Parathyroid adenoma (tissue), 2 donors: ENCODE data around the gene TXNDC16.

Experiments used
- H2AFZ ChIP-seq: fragments of 300-600 bp; sonication (generic); one replicate; pipeline ENCODE4 v1.7.0; 2017; ENCODE audit warnings: antibody characterized with exemption, mild to moderate bottlenecking
- H3K27ac ChIP-seq: fragments of 300-600 bp; sonication (generic); one replicate; pipeline ENCODE4 v1.7.0; 2017
- H3K27me3 ChIP-seq: fragments of 300-600 bp; sonication (generic); one replicate; pipeline ENCODE4 v1.7.0; 2017; ENCODE audit warnings: low read length; ENCODE audit not compliant: control insufficient read depth, insufficient read depth
- H3K36me3 ChIP-seq: fragments of 300-600 bp; sonication (generic); one replicate; pipeline ENCODE4 v1.7.0; 2017; ENCODE audit warnings: low read length; ENCODE audit not compliant: control insufficient read depth, insufficient read depth
- H3K4me1 ChIP-seq: fragments of 300-600 bp; sonication (generic); one replicate; pipeline ENCODE4 v1.7.0; 2017; ENCODE audit warnings: control low read depth
- H3K4me2 ChIP-seq: fragments of 300-600 bp; sonication (generic); one replicate; pipeline ENCODE4 v1.7.0; 2017; ENCODE audit warnings: low read length
- H3K4me3 ChIP-seq: fragments of 300-600 bp; sonication (generic); one replicate; pipeline ENCODE4 v1.7.0; 2017; ENCODE audit warnings: low read depth, low read length
- H3K79me2 ChIP-seq: fragments of 300-600 bp; sonication (generic); one replicate; pipeline ENCODE4 v1.7.0; 2017; ENCODE audit warnings: control low read depth
- H3K9ac ChIP-seq: fragments of 300-600 bp; sonication (generic); one replicate; pipeline ENCODE4 v1.7.0; 2017; ENCODE audit warnings: mild to moderate bottlenecking
- H3K9me3 ChIP-seq: fragments of 300-600 bp; sonication (generic); one replicate; pipeline ENCODE4 v1.7.0; 2017; ENCODE audit warnings: low read length; ENCODE audit not compliant: control insufficient read depth
- TF ChIP-seq, protein P1 (sequence below): fragments of 300-600 bp; sonication (generic); IDR thresholded peaks from one replicate; pipeline ENCODE4 v1.7.0; 2017; ENCODE audit warnings: antibody characterized with exemption, mild to moderate bottlenecking
- donor health status: primary hyperparathyroidism.

TXNDC16 gene

DNA sequence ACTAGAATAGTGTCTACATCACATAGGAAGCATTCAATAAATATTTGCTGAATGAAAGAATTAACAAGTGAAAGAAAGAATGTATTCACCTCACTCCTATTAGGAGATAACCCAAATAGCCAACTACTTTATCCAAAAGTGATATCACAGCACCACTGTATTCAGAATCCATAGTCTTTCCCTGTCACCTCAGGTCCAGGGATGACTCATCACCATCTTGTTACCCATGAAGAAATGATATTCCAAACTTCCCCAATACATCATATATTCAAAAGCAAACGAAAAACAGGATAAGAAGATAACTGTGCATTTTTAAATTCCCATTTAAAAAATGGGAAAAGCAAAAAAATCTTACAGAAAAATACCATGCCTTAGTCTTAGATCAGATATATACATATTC, 39.1 kb downstream of the TXNDC16 start:
- H3K9ac ChIP-seq: no peak overlapping the region

DNA sequence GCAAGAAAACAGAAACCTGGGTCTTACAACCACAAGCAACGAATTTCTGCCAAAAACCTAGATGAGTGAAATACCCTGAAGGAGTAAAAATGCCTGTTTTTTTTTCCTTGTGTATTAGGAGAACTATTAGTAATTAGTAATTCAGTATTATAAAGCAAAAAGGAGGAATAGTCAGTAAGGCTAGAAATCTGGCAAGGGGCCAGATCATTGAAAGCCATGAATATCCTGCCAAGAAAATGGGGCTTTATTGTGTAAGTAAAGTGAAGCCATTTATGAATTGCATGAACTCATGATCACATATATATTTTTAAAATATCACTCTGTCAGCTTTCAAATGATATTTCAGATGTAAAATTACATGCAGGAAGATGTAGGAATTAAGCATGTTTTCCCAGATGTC, 57.9 kb downstream of the TXNDC16 start:
- Histone ChIP-seq H3K9ac (no peak overlapping the region), H3K4me2 (no peak overlapping the region), H3K79me2 (no peaks in the 10 kb centered on the region), H3K27me3 (no peaks in the 10 kb centered on the region), H3K9me3 (no peaks in the 10 kb centered on the region), H3K4me1 (no peaks in the 10 kb centered on the region), H2AFZ (no peak overlapping the region), H3K4me3 (no peak overlapping the region), H3K36me3 (no peaks in the 10 kb centered on the region), H3K27ac (no peak overlapping the region)
- TF ChIP-seq, protein P1, sequence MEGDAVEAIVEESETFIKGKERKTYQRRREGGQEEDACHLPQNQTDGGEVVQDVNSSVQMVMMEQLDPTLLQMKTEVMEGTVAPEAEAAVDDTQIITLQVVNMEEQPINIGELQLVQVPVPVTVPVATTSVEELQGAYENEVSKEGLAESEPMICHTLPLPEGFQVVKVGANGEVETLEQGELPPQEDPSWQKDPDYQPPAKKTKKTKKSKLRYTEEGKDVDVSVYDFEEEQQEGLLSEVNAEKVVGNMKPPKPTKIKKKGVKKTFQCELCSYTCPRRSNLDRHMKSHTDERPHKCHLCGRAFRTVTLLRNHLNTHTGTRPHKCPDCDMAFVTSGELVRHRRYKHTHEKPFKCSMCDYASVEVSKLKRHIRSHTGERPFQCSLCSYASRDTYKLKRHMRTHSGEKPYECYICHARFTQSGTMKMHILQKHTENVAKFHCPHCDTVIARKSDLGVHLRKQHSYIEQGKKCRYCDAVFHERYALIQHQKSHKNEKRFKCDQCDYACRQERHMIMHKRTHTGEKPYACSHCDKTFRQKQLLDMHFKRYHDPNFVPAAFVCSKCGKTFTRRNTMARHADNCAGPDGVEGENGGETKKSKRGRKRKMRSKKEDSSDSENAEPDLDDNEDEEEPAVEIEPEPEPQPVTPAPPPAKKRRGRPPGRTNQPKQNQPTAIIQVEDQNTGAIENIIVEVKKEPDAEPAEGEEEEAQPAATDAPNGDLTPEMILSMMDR: no peak

More for the DNA sequence above, 39.1 kb downstream of the TXNDC16 start:
- H3K4me1 ChIP-seq: no peaks in the 10 kb centered on the region
- no peaks in the 10 kb centered on the region for H3K79me2 ChIP-seq
- no peak overlapping the region for H3K4me2 ChIP-seq
- H3K9me3 ChIP-seq: no peaks in the 10 kb centered on the region
- H3K4me3 ChIP-seq: no peak overlapping the region
- TF ChIP-seq, protein P1: no peak
- H2AFZ ChIP-seq: no peak overlapping the region
- no peak overlapping the region for H3K27ac ChIP-seq
- H3K27me3 ChIP-seq: no peaks in the 10 kb centered on the region
- H3K36me3 ChIP-seq: no peaks in the 10 kb centered on the region

DNA sequence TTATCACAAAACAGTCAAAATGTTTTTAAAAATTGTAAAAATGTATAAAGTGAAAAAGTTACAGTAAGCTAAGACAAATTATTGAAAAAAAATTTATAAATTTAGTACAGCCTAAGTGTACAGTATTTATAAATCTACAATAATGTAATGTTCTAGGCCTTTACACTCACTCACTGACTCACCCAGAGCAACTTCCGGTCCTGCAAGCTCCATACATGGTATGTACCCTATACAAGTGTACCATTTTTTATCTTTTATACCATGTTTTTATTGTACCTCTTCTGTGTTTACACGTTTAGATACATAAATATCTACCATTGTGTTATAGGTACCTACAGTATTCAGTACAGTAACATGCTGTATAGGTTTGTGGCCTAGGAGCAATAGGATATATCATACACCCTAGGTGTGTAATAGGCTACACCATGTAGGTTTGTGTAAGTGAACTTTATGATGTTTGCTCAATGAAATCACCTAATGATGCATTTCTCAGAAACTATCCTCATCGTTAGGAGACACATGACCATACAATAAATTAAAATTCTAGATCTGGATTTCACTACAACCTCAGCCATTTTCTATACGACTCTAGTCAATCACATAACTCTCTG, 66.8 kb downstream of the TXNDC16 start:
- Histone ChIP-seq H3K27ac (no peak overlapping the region), H3K27me3 (no peaks in the 10 kb centered on the region), H3K36me3 (no peaks in the 10 kb centered on the region), H3K79me2 (no peaks in the 10 kb centered on the region), H2AFZ (no peak overlapping the region), H3K4me2 (no peak overlapping the region), H3K9ac (no peak overlapping the region), H3K4me1 (no peaks in the 10 kb centered on the region), H3K4me3 (no peak overlapping the region), H3K9me3 (no peaks in the 10 kb centered on the region)
- TF ChIP-seq, protein P1: no peak

DNA sequence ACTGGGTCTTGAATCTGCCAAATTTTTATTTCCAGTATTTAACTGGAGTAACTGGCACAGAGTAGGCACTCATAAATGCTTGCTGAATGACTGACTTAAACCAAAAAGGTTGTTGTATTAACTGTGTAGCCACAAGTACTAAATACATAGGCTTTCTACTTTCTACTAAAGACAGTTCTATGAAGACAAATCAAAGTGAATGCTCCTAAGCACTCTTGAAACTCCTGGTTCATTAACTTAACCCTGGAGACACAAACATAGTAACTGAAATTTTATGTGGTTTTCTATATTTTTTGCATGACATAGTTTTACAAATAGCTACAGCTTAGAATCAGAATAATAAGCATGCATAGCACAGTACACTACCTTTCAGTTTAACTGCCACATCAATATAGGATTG, 70.4 kb downstream of the TXNDC16 start:
- no peak overlapping the region for H3K9ac ChIP-seq
- H3K4me3 ChIP-seq: no peak overlapping the region
- TF ChIP-seq, protein P1: no peak
- H3K4me1 ChIP-seq: no peaks in the 10 kb centered on the region
- H3K9me3 ChIP-seq: no peaks in the 10 kb centered on the region
- no peak overlapping the region for H3K27ac ChIP-seq
- no peaks in the 10 kb centered on the region for H3K27me3 ChIP-seq
- H3K36me3 ChIP-seq: no peaks in the 10 kb centered on the region
- H3K4me2 ChIP-seq: no peak overlapping the region
- H2AFZ ChIP-seq: no peak overlapping the region
- H3K79me2 ChIP-seq: no peaks in the 10 kb centered on the region

DNA sequence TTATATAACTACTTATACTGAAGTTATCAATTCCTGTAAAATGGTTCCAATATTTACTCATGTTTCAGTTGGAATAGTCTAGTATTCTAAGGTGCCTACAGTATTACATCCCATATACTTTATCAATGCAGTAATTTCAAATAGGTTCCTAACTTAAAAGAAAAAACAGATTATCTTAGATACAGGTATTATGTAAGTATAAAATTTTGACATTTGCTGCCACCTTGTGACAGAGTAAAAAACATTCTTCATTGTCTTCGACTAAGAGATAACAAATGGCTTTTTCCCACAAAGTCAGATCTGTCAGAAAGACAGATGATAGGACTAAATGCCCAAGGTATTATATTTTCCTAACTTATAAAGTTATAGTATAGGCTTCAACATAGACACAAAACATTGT, 78.7 kb downstream of the TXNDC16 start:
- Histone ChIP-seq H3K4me1 (no peaks in the 10 kb centered on the region), H3K27me3 (no peaks in the 10 kb centered on the region), H3K4me2 (no peak overlapping the region), H3K9me3 (no peaks in the 10 kb centered on the region), H2AFZ (no peak overlapping the region), H3K27ac (no peak overlapping the region), H3K4me3 (no peak overlapping the region), H3K79me2 (no peaks in the 10 kb centered on the region), H3K36me3 (no peaks in the 10 kb centered on the region), H3K9ac (no peak overlapping the region)
- TF ChIP-seq, protein P1: peak; percentile 18
